ENCODE data around the gene NFX1.

Gene NFX1

GRCh38 chr9:33267151-33267767 lies 23.1 kb upstream of the NFX1 start:
- no peak for DNase-seq

GRCh38 chr9:33270146-33270545 lies 20.2 kb upstream of the NFX1 start:
- no peak for DNase-seq

GRCh38 chr9:33272061-33272460 lies 18.3 kb upstream of the NFX1 start:
- peak; percentile 67 for DNase-seq

- peak; percentile 24 for DNase-seq
Measured at GRCh38 chr9:33273266-33273971, 16.9 kb upstream of the NFX1 start.

GRCh38 chr9:33273972-33274328 lies 16.4 kb upstream of the NFX1 start:
- peak; percentile 24 for DNase-seq

- DNase-seq, result no peak
Measured at GRCh38 chr9:33277484-33277883, 12.8 kb upstream of the NFX1 start.

- DNase-seq, result no peak
Measured at GRCh38 chr9:33285502-33285901, 4.8 kb upstream of the NFX1 start.

- DNase-seq, result peak; percentile 64
Measured at GRCh38 chr9:33287087-33287490, 3.2 kb upstream of the NFX1 start.

- DNase-seq, result no peak
Measured at GRCh38 chr9:33288235-33288634, 2.1 kb upstream of the NFX1 start.

GRCh38 chr9:33288828-33289483 lies 1.4 kb upstream of the NFX1 start:
- DNase-seq, result no peak

- DNase-seq, result no peak
Measured at GRCh38 chr9:33289496-33289895, 820 bp upstream of the NFX1 start.

- DNase-seq, result no peak
Measured at GRCh38 chr9:33289936-33290246, 425 bp upstream of the NFX1 start.

- DNase-seq, result no peak
Measured at GRCh38 chr9:33291031-33291397, 698 bp downstream of the NFX1 start.

GRCh38 chr9:33291901-33292300 lies 1.6 kb downstream of the NFX1 start:
- no peak for DNase-seq

GRCh38 chr9:33293782-33294181 lies 3.5 kb downstream of the NFX1 start:
- DNase-seq, result no peak

GRCh38 chr9:33294670-33295432 lies 4.5 kb downstream of the NFX1 start:
- no peak for DNase-seq

GRCh38 chr9:33295571-33295970 lies 5.3 kb downstream of the NFX1 start:
- DNase-seq, result no peak

GRCh38 chr9:33297432-33297831 lies 7.1 kb downstream of the NFX1 start:
- no peak for DNase-seq

GRCh38 chr9:33300546-33300945 lies 10.2 kb downstream of the NFX1 start:
- no peak for DNase-seq

- DNase-seq, result no peak
Measured at GRCh38 chr9:33304362-33304761, 14.0 kb downstream of the NFX1 start.

GRCh38 chr9:33306037-33306436 lies 15.7 kb downstream of the NFX1 start:
- DNase-seq, result no peak

- peak; percentile 1 for DNase-seq
Measured at GRCh38 chr9:33307067-33307466, 16.8 kb downstream of the NFX1 start.

- no peak for DNase-seq
Measured at GRCh38 chr9:33309903-33310302, 19.6 kb downstream of the NFX1 start.

GRCh38 chr9:33310748-33311147 lies 20.4 kb downstream of the NFX1 start:
- DNase-seq, result no peak

All from kidney glomerular epithelial cell (primary cell).